H1 (cell line): ENCODE measurements around the gene IRF4. TPM values are rescaled to one million over a fixed set of nuclear protein-coding genes. Genes with fewer than 3 reads are reported as not detected.
A peak's percentile ranks its signal among the peaks of the same experiment; 100 is the strongest.

Source experiments
- CTCF ChIA-PET: fragments of 300-600 bp; sonication (Branson Sonifier 250); formaldehyde crosslinking; loops from one replicate; lab custom pipeline; 2021; ENCODE audit not compliant: partially characterized antibody; lab: Charles Lee
- POLR2A ChIA-PET: fragments of 300-600 bp; sonication (Branson Sonifier 250); formaldehyde crosslinking; loops from one replicate; lab custom pipeline; 2021; ENCODE audit warnings: inconsistent platforms; ENCODE audit not compliant: partially characterized antibody; lab: Charles Lee
- DNase-seq, 2 experiments: peaks; one replicate each; pipeline versions ENCODE4 v3.0.0 to v3.0.0-alpha.2; 2010 to 2022; ENCODE audit warnings: low spot score in 2 of 2, low read depth in 1 of 2, mixed read lengths in 1 of 2
- FAIRE-seq: peaks from 2 replicates; lab custom pipeline; 2011; peaks lifted over from hg19 to GRCh38; lab: Jason Lieb, UNC
- H2AFZ ChIP-seq: 2 replicates; pipeline ENCODE4 v1.8.1; 2012; ENCODE audit warnings: low read length, inconsistent platforms
- H2AK5ac ChIP-seq: 2 replicates; pipeline ENCODE4 v1.6.1; 2013; ENCODE audit warnings: low read depth, low read length
- H2BK120ac ChIP-seq: replicated peaks from 2 replicates; pipeline ENCODE3; 2013; ENCODE audit warnings: low read depth, low read length, inconsistent platforms
- H2BK12ac ChIP-seq: 2 replicates; pipeline ENCODE4 v1.6.1; 2013; ENCODE audit warnings: low read depth, low read length
- H2BK15ac ChIP-seq: 2 replicates; pipeline ENCODE4 v1.6.1; 2013; ENCODE audit warnings: low read length
- H2BK20ac ChIP-seq: 2 replicates; pipeline ENCODE4 v1.6.1; 2013; ENCODE audit warnings: low read length
- H2BK5ac ChIP-seq: 2 replicates; pipeline ENCODE4 v1.6.1; 2013; ENCODE audit warnings: low read depth, low read length
- H3K14ac ChIP-seq: 2 replicates; pipeline ENCODE4 v1.6.1; 2013; ENCODE audit warnings: inconsistent platforms; ENCODE audit not compliant: insufficient read length
- H3K18ac ChIP-seq: 2 replicates; pipeline ENCODE4 v1.6.1; 2013; ENCODE audit warnings: low read length; ENCODE audit errors: extremely low read depth
- H3K23ac ChIP-seq: 2 replicates; pipeline ENCODE4 v1.6.1; 2013; ENCODE audit warnings: inconsistent platforms; ENCODE audit not compliant: insufficient read length
- H3K23me2 ChIP-seq: 2 replicates; pipeline ENCODE4 v1.6.1; 2013; ENCODE audit warnings: low read depth, low read length
- H3K27ac ChIP-seq: 2 replicates; pipeline ENCODE4 v1.6.1; 2011; ENCODE audit warnings: low read depth, low read length, inconsistent platforms
- H3K27me3 ChIP-seq, 4 experiments: replicated peaks in 1 of 4; 1 replicate in 1 of 4; 2 replicates in 3 of 4; pipeline versions ENCODE4 v1.6.1 to v1.8.1; 2011 to 2013; ENCODE audit warnings: low read length in 3 of 4, mild to moderate bottlenecking in 3 of 4, inconsistent platforms in 2 of 4, mixed read lengths in 2 of 4, moderate library complexity in 1 of 4; ENCODE audit not compliant: control insufficient read depth in 3 of 4, insufficient read depth in 3 of 4; ENCODE audit errors: extremely low read depth in 1 of 4
- H3K36me3 ChIP-seq, 4 experiments: 2 replicates each; pipeline versions ENCODE4 v1.6.1 to v1.8.1; 2011 to 2013; ENCODE audit warnings: mild to moderate bottlenecking in 4 of 4, low read length in 3 of 4, moderate library complexity in 2 of 4, control low read depth in 1 of 4, inconsistent platforms in 1 of 4; ENCODE audit not compliant: insufficient read depth in 4 of 4, control insufficient read depth in 2 of 4
- H3K4ac ChIP-seq: replicated peaks from 2 replicates; pipeline ENCODE3; 2013; ENCODE audit warnings: low read length, low read depth, mixed read lengths, inconsistent platforms; ENCODE audit not compliant: insufficient read length
- H3K4me1 ChIP-seq, 4 experiments: replicated peaks in 1 of 4; 1 replicate in 1 of 4; 2 replicates in 3 of 4; pipeline versions ENCODE4 v1.6.1 to v1.8.1; 2011 to 2013; ENCODE audit warnings: low read length in 3 of 4, inconsistent platforms in 2 of 4, mixed read lengths in 1 of 4; ENCODE audit not compliant: insufficient read depth in 4 of 4, control insufficient read depth in 3 of 4
- H3K4me2 ChIP-seq, 2 experiments: 2 replicates each; pipeline versions ENCODE4 v1.6.1 to v1.8.1; 2011 to 2013; ENCODE audit warnings: low read depth in 2 of 2, low read length in 2 of 2, control low read depth in 1 of 2, inconsistent platforms in 1 of 2, mild to moderate bottlenecking in 1 of 2; ENCODE audit not compliant: insufficient read depth in 1 of 2
- H3K4me3 ChIP-seq, 4 experiments: fragments of 200-600, 300-600 bp in 1 of 4; sonication (generic), shearing (Covaris generic), sonication (Bioruptor Twin) in 1 of 4; 2 replicates each; pipeline versions ENCODE4 v1.5.1 to v1.8.1; 2011 to 2016; ENCODE audit warnings: low read length in 4 of 4, low read depth in 3 of 4, control low read depth in 2 of 4, inconsistent platforms in 2 of 4, mild to moderate bottlenecking in 2 of 4, mixed read lengths in 1 of 4, moderate library complexity in 1 of 4; ENCODE audit not compliant: insufficient read depth in 2 of 4; ENCODE audit errors: extremely low read depth in 1 of 4
- H3K56ac ChIP-seq: replicated peaks from 2 replicates; pipeline ENCODE3; 2013; ENCODE audit warnings: low read depth, mild to moderate bottlenecking, mixed read lengths, low read length, inconsistent platforms; ENCODE audit not compliant: insufficient read length
- H3K79me1 ChIP-seq: 2 replicates; pipeline ENCODE4 v1.6.1; 2013; ENCODE audit warnings: low read depth, low read length, control low read depth
- H3K79me2 ChIP-seq, 2 experiments: 2 replicates each; pipeline versions ENCODE4 v1.6.1 to v1.8.1; 2012 to 2013; ENCODE audit warnings: low read length in 2 of 2, mild to moderate bottlenecking in 2 of 2, inconsistent platforms in 1 of 2; ENCODE audit not compliant: insufficient read depth in 2 of 2, control insufficient read depth in 1 of 2
- H3K9ac ChIP-seq, 4 experiments: replicated peaks in 1 of 4; 1 replicate in 1 of 4; 2 replicates in 3 of 4; pipeline versions ENCODE4 v1.6.1 to v1.8.1; 2011 to 2013; ENCODE audit warnings: low read depth in 3 of 4, low read length in 3 of 4, control low read depth in 2 of 4, mild to moderate bottlenecking in 2 of 4, moderate library complexity in 2 of 4, inconsistent platforms in 1 of 4; ENCODE audit errors: extremely low read depth in 1 of 4
- H3K9me3 ChIP-seq, 2 experiments: 2 replicates each; pipeline versions ENCODE4 v1.6.1 to v1.8.1; 2012 to 2013; ENCODE audit warnings: mild to moderate bottlenecking in 2 of 2, moderate library complexity in 2 of 2, control low read depth in 1 of 2, inconsistent platforms in 1 of 2, low read depth in 1 of 2, low read length in 1 of 2, mixed read lengths in 1 of 2; ENCODE audit not compliant: insufficient read depth in 2 of 2
- H4K20me1 ChIP-seq, 2 experiments: replicated peaks in 1 of 2; 2 replicates each; pipeline versions ENCODE3 to v1.8.1; 2011 to 2013; ENCODE audit warnings: inconsistent platforms in 2 of 2, low read length in 2 of 2, mild to moderate bottlenecking in 1 of 2; ENCODE audit not compliant: insufficient read depth in 2 of 2, control insufficient read depth in 1 of 2
- H4K5ac ChIP-seq: 2 replicates; pipeline ENCODE4 v1.6.1; 2013; ENCODE audit warnings: low read length, low read depth, mixed read lengths, inconsistent platforms; ENCODE audit not compliant: insufficient read length
- H4K8ac ChIP-seq: 2 replicates; pipeline ENCODE4 v1.8.0; 2013; ENCODE audit warnings: mild to moderate bottlenecking, moderate library complexity, low read length, inconsistent platforms; ENCODE audit not compliant: insufficient read depth; ENCODE audit errors: extremely low read depth
- H4K91ac ChIP-seq: replicated peaks from 2 replicates; pipeline ENCODE3; 2013; ENCODE audit warnings: low read length, mixed read lengths, inconsistent platforms; ENCODE audit not compliant: insufficient read length
- BACH1 ChIP-seq: IDR thresholded peaks from 2 replicates; pipeline ENCODE4 v1.6.1; 2012; ENCODE audit warnings: low read length, improper control_type of control experiment
- BCL11A ChIP-seq, 2 experiments: IDR thresholded peaks; one replicate each; pipeline ENCODE4 v1.6.1; 2011; ENCODE audit warnings: low read depth in 2 of 2, low read length in 2 of 2, mild to moderate bottlenecking in 2 of 2
- BRCA1 ChIP-seq: IDR thresholded peaks from 2 replicates; pipeline ENCODE4 v1.6.1; 2012; ENCODE audit warnings: low read depth, low read length, improper control_type of control experiment
- CBX5 ChIP-seq: fragments of 300-800, 300-1000 bp; sonication (generic); IDR thresholded peaks from 2 replicates; pipeline ENCODE4 v1.7.1; 2016; ENCODE audit warnings: antibody characterized with exemption, low read length, low read depth
- CTCF ChIP-seq, 3 experiments: IDR thresholded peaks; 1 replicate in 2 of 3; 2 replicates in 1 of 3; pipeline versions ENCODE4 v1.5.1 to v1.6.1; 2011; ENCODE audit warnings: low read length in 3 of 3, mild to moderate bottlenecking in 3 of 3, inconsistent platforms in 2 of 3, low read depth in 1 of 3, moderate library complexity in 1 of 3; ENCODE audit not compliant: insufficient read depth in 1 of 3; ENCODE audit errors: control extremely low read depth in 1 of 3
- EZH2 ChIP-seq: fragments of 200-600 bp; sonication (generic); IDR thresholded peaks from 2 replicates; pipeline ENCODE4 v1.7.1; 2012; ENCODE audit warnings: low read depth, mild to moderate bottlenecking, moderate library complexity, low read length, inconsistent platforms; ENCODE audit not compliant: severe bottlenecking
- PHF8 ChIP-seq: fragments of 200-600 bp; sonication (generic); conservative IDR thresholded peaks from 2 replicates; pipeline ENCODE4 v1.7.1; 2012; ENCODE audit warnings: low read depth, mild to moderate bottlenecking, inconsistent platforms, low read length, moderate library complexity
- RXRA ChIP-seq: IDR thresholded peaks from 2 replicates; pipeline ENCODE4 v1.6.1; 2011; ENCODE audit warnings: low read depth, mild to moderate bottlenecking, low read length, moderate library complexity; ENCODE audit not compliant: insufficient read depth
- SRF ChIP-seq: IDR thresholded peaks from 2 replicates; pipeline ENCODE4 v1.6.1; 2011; ENCODE audit warnings: mild to moderate bottlenecking, low read depth, low read length, moderate library complexity
- TAF7 ChIP-seq: optimal IDR thresholded peaks from 2 replicates; pipeline ENCODE3; 2011; ENCODE audit warnings: low read depth, mild to moderate bottlenecking, inconsistent platforms, low read length, moderate library complexity, borderline replicate concordance
- TCF12 ChIP-seq: IDR thresholded peaks from 2 replicates; pipeline ENCODE4 v1.6.1; 2011; ENCODE audit warnings: low read depth, mild to moderate bottlenecking, low read length
- WGBS, 2 experiments: shearing (Covaris generic) in 1 of 2; methylation state at CpG; one replicate each; pipeline versions ENCODE4 v1.1.6 to v1.1.7; 2013 to 2015; ENCODE audit warnings: low lambda C conversion rate in 2 of 2, mixed read lengths in 2 of 2, inconsistent platforms in 1 of 2, low coverage in 1 of 2, missing lambda C conversion rate in 1 of 2; ENCODE audit not compliant: insufficient replicate concordance in 2 of 2, insufficient coverage in 1 of 2, insufficient read length in 1 of 2; ENCODE audit errors: extremely low coverage in 1 of 2, missing lambda C conversion rate in 1 of 2; 5-methylcytosine and 5-hydroxymethylcytosine counted together
- polyA plus RNA-seq, 7 experiments: library from polyadenylated mRNA; depleted of rRNA in 3 of 7; stranded (reverse) in 5 of 7; unstranded in 2 of 7; fragments of >200 nt in 5 of 7; fragments of 200-250 nt in 2 of 7; gene quantifications; 1 replicate in 5 of 7; 2 replicates in 1 of 7; 4 replicates in 1 of 7; pipeline versions ENCODE4 v1.2.1 to v1.2.3, GENCODE V29; 2011 to 2013; ENCODE audit warnings: missing spikeins in 2 of 7, mixed read lengths in 2 of 7
- total RNA-seq: library from RNA; stranded (reverse); fragmentation: NEBNext Ultra II Directional; extraction: Animal tissue kit (Norgen Biotek cat#: 25700); gene quantifications from 2 replicates; pipeline ENCODE4 v1.2.1, GENCODE V29; 2021

Gene IRF4
- total and polyA plus RNA-seq, 2 of the 8 experiments (the other 6 are each of a cell fraction or from before 2014, with no cell fraction given), result 0.77 to 2.1 TPM

- Histone ChIP-seq H3K36me3 (no peaks in the 10 kb centered on the region), H3K14ac (no peak overlapping the region), H3K23ac (no peak overlapping the region), H3K27me3 (peaks cover 0 to 2% (median 0%) of the 10 kb centered on the region in 4 experiments; a peak in 1 of 7 replicates), H2BK12ac (no peak overlapping the region), H2BK15ac (no peak overlapping the region), H2BK20ac (no peak overlapping the region), H3K4me3 (no peak overlapping the region), H3K79me1 (no peaks in the 10 kb centered on the region), H3K23me2 (peaks cover 6% of the 10 kb centered on the region; the same call in 1 of the 2 replicates), H3K9me3 (peaks cover 0 to 4% of the 10 kb centered on the region in 2 experiments; a peak in 1 of 4 replicates), H4K8ac (no peak overlapping the region), H3K27ac (no peak overlapping the region), H3K4ac (peak overlapping the region; percentile 33), H2AK5ac (no peak overlapping the region), H3K4me2 (no peak overlapping the region), H2BK120ac (no peak overlapping the region), H2AFZ (no peak overlapping the region), H3K9ac (peak overlapping the region in 1 of 4 experiments; percentile 18; a peak in 1 of 7 replicates), H2BK5ac (no peak overlapping the region), H3K4me1 (no peaks in the 10 kb centered on the region), H4K5ac (no peak overlapping the region), H3K79me2 (no peaks in the 10 kb centered on the region), H4K20me1 (no peaks in the 10 kb centered on the region), H3K18ac (no peak overlapping the region), H4K91ac (no peak overlapping the region), H3K56ac (no peak overlapping the region)
- 86% methylated on average over 9 of the region's 9 CpGs; no CpG with 5 or more reads in 1 of the 2 experiments for WGBS, 2 experiments
- ChIA-PET CTCF (no interaction called here), POLR2A (no interaction called here)
- DNase-seq (no peak), FAIRE-seq (no peak)
- TF ChIP-seq CBX5 (no peak), BCL11A (IDR thresholded peaks at IDR 0.05; ENCODE audit: low read depth in 2 of 2, low read length in 2 of 2) (no peak), EZH2 (no peak), PHF8 (no peak), TAF7 (no peak), TCF12 (no peak), RXRA (no peak), BRCA1 (no peak), CTCF (IDR thresholded peaks at IDR 0.05; ENCODE audit: control extremely low read depth in 1 of 3, insufficient read depth in 1 of 3, low read depth in 1 of 3, low read length in 3 of 3) (no peak), SRF (no peak), BACH1 (no peak)
Measured at GRCh38 chr6:439641-440167, 48.2 kb downstream of the IRF4 start.
